PFSK-1 (cell line): ENCODE measurements around the gene METTL25.

Experiments
- FOXP2 ChIP-seq: optimal IDR thresholded peaks from 2 replicates; pipeline ENCODE3; 2011; ENCODE audit warnings: borderline replicate concordance, control low read depth, inconsistent platforms; ENCODE audit not compliant: insufficient read depth; ENCODE audit errors: extremely low read length, extremely low read depth
- POLR2AphosphoS5 ChIP-seq: IDR thresholded peaks from 2 replicates; pipeline ENCODE4 v1.6.1; 2012; ENCODE audit warnings: low read depth, mild to moderate bottlenecking, control low read depth, low read length, moderate library complexity
- REST ChIP-seq, 2 experiments: IDR thresholded peaks; 2 replicates each; pipeline versions ENCODE4 v1.6.1 to v1.8.0; 2011 to 2012; ENCODE audit warnings: low read depth in 2 of 2, low read length in 2 of 2, control low read depth in 1 of 2, inconsistent platforms in 1 of 2, mild to moderate bottlenecking in 1 of 2, moderate library complexity in 1 of 2; ENCODE audit not compliant: insufficient read depth in 1 of 2
- SIN3A ChIP-seq: IDR thresholded peaks from 2 replicates; pipeline ENCODE4 v1.6.1; 2012; ENCODE audit warnings: mild to moderate bottlenecking, low read length, moderate library complexity, borderline replicate concordance; ENCODE audit not compliant: insufficient read depth
- TAF1 ChIP-seq: IDR thresholded peaks from 2 replicates; pipeline ENCODE4 v1.6.1; 2012; ENCODE audit warnings: low read length, control low read depth, borderline replicate concordance; ENCODE audit not compliant: insufficient read depth

Gene METTL25

GRCh38 chr12:82375201-82375600 is 16.9 kb downstream of the METTL25 start:
- TF ChIP-seq SIN3A (no peak), REST (IDR thresholded peaks at IDR 0.05; ENCODE audit: insufficient read depth in 1 of 2, low read depth in 2 of 2, low read length in 2 of 2) (no peak), TAF1 (no peak), FOXP2 (no peak), POLR2AphosphoS5 (no peak)

- TF ChIP-seq POLR2AphosphoS5 = no peak
- TF ChIP-seq SIN3A = no peak
- TF ChIP-seq REST (IDR thresholded peaks at IDR 0.05; ENCODE audit: insufficient read depth in 1 of 2, low read depth in 2 of 2, low read length in 2 of 2) = no peak
- no peak for TF ChIP-seq TAF1
- TF ChIP-seq FOXP2 = no peak
These were observed 20.7 kb downstream of the METTL25 start for GRCh38 chr12:82378997-82379396.

GRCh38 chr12:82383930-82384552 is 25.7 kb downstream of the METTL25 start:
- TF ChIP-seq TAF1 = no peak
- no peak for TF ChIP-seq POLR2AphosphoS5
- TF ChIP-seq SIN3A = no peak
- no peak for TF ChIP-seq REST (IDR thresholded peaks at IDR 0.05; ENCODE audit: insufficient read depth in 1 of 2, low read depth in 2 of 2, low read length in 2 of 2)
- no peak for TF ChIP-seq FOXP2

- TF ChIP-seq POLR2AphosphoS5 = no peak
- TF ChIP-seq TAF1 = no peak
- TF ChIP-seq REST (IDR thresholded peaks at IDR 0.05; ENCODE audit: insufficient read depth in 1 of 2, low read depth in 2 of 2, low read length in 2 of 2) = no peak
- no peak for TF ChIP-seq SIN3A
- no peak for TF ChIP-seq FOXP2
These were observed 40.5 kb downstream of the METTL25 start for GRCh38 chr12:82398879-82399278.
